ENCODE results near the gene NRXN3. TPM values are rescaled to one million over a fixed set of nuclear protein-coding genes. Genes with fewer than 3 reads are reported as not detected.

The NRXN3 gene
- total and polyA plus RNA-seq, 11 donors: 0.19 to 2.2 (median 1.1) TPM

DNA sequence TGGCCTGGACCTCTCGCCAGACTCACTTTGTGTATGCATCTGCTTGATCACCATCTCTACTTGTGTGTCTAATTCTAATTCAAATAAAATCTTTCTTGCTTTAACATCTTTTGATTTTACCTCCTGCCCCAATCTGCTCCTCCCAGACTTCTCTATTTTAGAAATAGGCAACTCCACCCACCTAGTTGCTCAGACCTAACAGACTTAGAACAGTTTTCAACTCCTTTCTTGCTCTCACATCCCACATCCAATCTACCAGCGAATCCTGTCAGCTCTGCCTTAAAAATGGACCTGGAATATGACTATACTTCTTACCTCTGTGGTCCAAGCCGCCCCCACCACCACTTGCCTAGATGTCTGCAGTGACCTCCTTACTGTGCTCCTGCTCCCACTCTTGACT lies 18.7 kb downstream of the NRXN3 start:
- Histone ChIP-seq H3K27ac (no peak overlapping the region), H3K36me3 (no peaks in the 10 kb centered on the region), H3K4me3 (no peak overlapping the region), H3K4me1 (no peaks in the 10 kb centered on the region), H3K27me3 (peaks cover 0 to 7% (median 0%) of the 10 kb centered on the region in 9 donors), H3K9me3 (no peaks in the 10 kb centered on the region)
- no peak for ATAC-seq
- 65 to 77% (median 70%) methylated on average over 3 of the region's 3 CpGs for WGBS, 4 donors
- DNase-seq: no peak
- intact Hi-C loops (cut with DNase I): no loop called here
- no peak for TF ChIP-seq POLR2A (IDR thresholded peaks at IDR 0.05)
- TF ChIP-seq, protein P1, sequence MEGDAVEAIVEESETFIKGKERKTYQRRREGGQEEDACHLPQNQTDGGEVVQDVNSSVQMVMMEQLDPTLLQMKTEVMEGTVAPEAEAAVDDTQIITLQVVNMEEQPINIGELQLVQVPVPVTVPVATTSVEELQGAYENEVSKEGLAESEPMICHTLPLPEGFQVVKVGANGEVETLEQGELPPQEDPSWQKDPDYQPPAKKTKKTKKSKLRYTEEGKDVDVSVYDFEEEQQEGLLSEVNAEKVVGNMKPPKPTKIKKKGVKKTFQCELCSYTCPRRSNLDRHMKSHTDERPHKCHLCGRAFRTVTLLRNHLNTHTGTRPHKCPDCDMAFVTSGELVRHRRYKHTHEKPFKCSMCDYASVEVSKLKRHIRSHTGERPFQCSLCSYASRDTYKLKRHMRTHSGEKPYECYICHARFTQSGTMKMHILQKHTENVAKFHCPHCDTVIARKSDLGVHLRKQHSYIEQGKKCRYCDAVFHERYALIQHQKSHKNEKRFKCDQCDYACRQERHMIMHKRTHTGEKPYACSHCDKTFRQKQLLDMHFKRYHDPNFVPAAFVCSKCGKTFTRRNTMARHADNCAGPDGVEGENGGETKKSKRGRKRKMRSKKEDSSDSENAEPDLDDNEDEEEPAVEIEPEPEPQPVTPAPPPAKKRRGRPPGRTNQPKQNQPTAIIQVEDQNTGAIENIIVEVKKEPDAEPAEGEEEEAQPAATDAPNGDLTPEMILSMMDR (IDR thresholded peaks at IDR 0.05): no peak

- WGBS, 4 donors: 78 to 86% (median 82%) methylated on average over 6 of the region's 6 CpGs
- ATAC-seq: no peak
Observed at GRCh38 chr14:78195431-78195830, 25.3 kb downstream of the NRXN3 start.

DNA sequence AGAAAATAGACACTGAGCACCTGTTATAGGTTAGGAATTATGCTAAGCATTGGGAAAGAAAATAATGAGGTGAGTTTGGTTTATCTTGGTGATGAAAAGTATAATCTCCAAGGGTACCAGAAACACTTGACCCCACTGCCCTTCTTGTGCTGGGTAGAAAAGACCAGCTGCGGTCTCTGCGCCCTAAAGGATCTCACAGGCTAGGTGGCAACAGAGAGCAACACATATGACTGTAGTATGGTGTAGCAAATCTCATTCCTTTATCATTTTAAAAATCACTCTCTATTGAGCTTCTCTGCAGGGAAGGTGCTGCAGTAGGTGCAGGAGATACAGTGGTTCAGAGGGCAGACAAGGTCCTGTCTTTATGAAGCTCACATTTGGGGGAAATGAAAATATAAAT lies 26.1 kb downstream of the NRXN3 start:
- no peaks in the 10 kb centered on the region for H3K36me3 ChIP-seq
- no peak for ATAC-seq
- peaks cover 0 to under 1% (median 0%) of the 10 kb centered on the region in 9 donors for H3K27me3 ChIP-seq
- H3K4me3 ChIP-seq: no peak overlapping the region
- intact Hi-C loops (cut with DNase I): no loop called here
- TF ChIP-seq POLR2A (IDR thresholded peaks at IDR 0.05): no peak
- TF ChIP-seq, protein P1 (IDR thresholded peaks at IDR 0.05): no peak
- no peaks in the 10 kb centered on the region for H3K4me1 ChIP-seq
- DNase-seq: no peak
- H3K9me3 ChIP-seq: peaks cover 0 to 10% (median 0%) of the 10 kb centered on the region in 12 donors
- 64 to 71% (median 66%) methylated on average over 2 of the region's 2 CpGs for WGBS, 4 donors
- no peak overlapping the region for H3K27ac ChIP-seq

More at GRCh38 chr14:78195431-78195830, 25.3 kb downstream of the NRXN3 start:
- Histone ChIP-seq H3K36me3 (no peaks in the 10 kb centered on the region), H3K27me3 (no peaks in the 10 kb centered on the region), H3K4me1 (no peaks in the 10 kb centered on the region), H3K9me3 (peaks cover 0 to 10% (median 0%) of the 10 kb centered on the region in 12 donors), H3K27ac (no peak overlapping the region), H3K4me3 (no peak overlapping the region)
- TF ChIP-seq, protein P1 (IDR thresholded peaks at IDR 0.05): no peak
- no peak for TF ChIP-seq POLR2A (IDR thresholded peaks at IDR 0.05)
- intact Hi-C loops (cut with DNase I): no loop called here
- no peak for DNase-seq

DNA sequence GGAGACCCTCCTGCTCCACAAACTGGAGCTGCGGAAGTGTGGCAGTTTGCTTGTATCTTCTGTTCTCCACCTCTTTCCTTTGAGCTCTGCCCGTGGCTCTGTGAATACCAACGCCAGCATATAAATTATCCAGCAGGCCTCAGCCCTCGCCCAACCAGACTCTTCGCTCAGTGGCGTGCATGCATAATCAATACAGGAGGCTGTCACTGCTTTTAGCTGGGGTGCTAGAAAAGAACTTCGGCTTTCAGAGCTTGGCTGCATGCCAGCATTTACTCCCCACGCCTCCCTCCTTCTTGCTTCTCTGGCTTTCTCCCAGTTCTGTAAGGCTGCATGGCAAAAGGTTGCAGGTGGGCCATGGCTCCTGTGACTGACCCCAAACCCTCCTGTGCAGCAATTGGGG lies 26.9 kb downstream of the NRXN3 start:
- H3K27me3 ChIP-seq: peaks cover 0 to 4% (median 0%) of the 10 kb centered on the region in 9 donors
- H3K36me3 ChIP-seq: no peaks in the 10 kb centered on the region
- H3K9me3 ChIP-seq: peaks cover 0 to 10% (median 0%) of the 10 kb centered on the region in 12 donors
- WGBS, 4 donors: 63 to 74% (median 71%) methylated on average over 8 of the region's 8 CpGs
- no peak for ATAC-seq
- no peaks in the 10 kb centered on the region for H3K4me1 ChIP-seq
- H3K4me3 ChIP-seq: no peak overlapping the region
- intact Hi-C loops (cut with DNase I): no loop called here
- H3K27ac ChIP-seq: no peak overlapping the region
- no peak for DNase-seq
- TF ChIP-seq, protein P1 (IDR thresholded peaks at IDR 0.05): no peak
- TF ChIP-seq POLR2A (IDR thresholded peaks at IDR 0.05): no peak

Data from heart left ventricle (tissue), 16 donors.